PC-9 (cell line): ENCODE data around the gene DCAKD.

Source experiments
- EZH2 ChIP-seq: fragments of 200-600 bp; sonication (generic); IDR thresholded peaks from 2 replicates; pipeline ENCODE4 v1.8.0; 2017; ENCODE audit warnings: antibody characterized with exemption, low read depth
- TF ChIP-seq, protein P1 (sequence below): fragments of 200-600 bp; sonication (generic); conservative IDR thresholded peaks from 2 replicates; pipeline ENCODE4 v1.6.1; 2017; ENCODE audit warnings: mixed run types, antibody characterized with exemption, mild to moderate bottlenecking, moderate library complexity

DNA sequence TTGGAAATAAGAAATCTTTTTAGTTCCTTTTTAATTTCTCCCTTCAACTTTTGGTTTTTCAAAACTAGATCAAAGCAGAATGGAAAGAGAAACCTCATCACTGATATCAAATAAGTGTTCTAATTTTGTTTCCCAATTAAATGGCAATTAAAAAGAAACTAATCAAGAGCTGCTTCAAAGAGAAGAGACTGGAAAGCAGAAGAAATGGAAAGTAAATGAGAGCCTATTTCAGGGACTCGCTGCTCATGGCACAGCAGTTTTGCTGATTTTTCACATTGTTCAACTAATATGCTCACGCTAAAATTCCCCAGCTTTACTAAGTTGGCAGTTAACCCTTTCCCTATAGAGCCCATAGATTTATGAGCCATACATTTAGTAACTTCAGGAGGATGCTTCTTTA, 16.2 kb upstream of the DCAKD start:
- TF ChIP-seq, protein P1, sequence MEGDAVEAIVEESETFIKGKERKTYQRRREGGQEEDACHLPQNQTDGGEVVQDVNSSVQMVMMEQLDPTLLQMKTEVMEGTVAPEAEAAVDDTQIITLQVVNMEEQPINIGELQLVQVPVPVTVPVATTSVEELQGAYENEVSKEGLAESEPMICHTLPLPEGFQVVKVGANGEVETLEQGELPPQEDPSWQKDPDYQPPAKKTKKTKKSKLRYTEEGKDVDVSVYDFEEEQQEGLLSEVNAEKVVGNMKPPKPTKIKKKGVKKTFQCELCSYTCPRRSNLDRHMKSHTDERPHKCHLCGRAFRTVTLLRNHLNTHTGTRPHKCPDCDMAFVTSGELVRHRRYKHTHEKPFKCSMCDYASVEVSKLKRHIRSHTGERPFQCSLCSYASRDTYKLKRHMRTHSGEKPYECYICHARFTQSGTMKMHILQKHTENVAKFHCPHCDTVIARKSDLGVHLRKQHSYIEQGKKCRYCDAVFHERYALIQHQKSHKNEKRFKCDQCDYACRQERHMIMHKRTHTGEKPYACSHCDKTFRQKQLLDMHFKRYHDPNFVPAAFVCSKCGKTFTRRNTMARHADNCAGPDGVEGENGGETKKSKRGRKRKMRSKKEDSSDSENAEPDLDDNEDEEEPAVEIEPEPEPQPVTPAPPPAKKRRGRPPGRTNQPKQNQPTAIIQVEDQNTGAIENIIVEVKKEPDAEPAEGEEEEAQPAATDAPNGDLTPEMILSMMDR: no peak
- no peak for TF ChIP-seq EZH2
